Endometrial microvascular endothelial cells (primary cell): ENCODE data around the gene PDZD8. TPM values are rescaled to one million over a fixed set of nuclear protein-coding genes. Genes with fewer than 3 reads are reported as not detected.
"Not testable (repeated sequence)": the region's sequence is repeated elsewhere in the genome, so short reads cannot be mapped to it uniquely, and the experiment has no call there.

Experiments used
- in situ Hi-C: cut with HindIII; loops from 2 replicates; pipeline ENCODE4 v1.10.0; 2017; ENCODE audit warnings: low sequenced_read_pairs, low pct_unique_long_range_greater_than_20kb; ENCODE audit errors: inconsistent ontology term
- total RNA-seq: library from RNA; depleted of rRNA; stranded (reverse); fragments of >200 nt; gene quantifications from one replicate; pipeline ENCODE4 v1.2.3, GENCODE V29; 2015; ENCODE audit errors: inconsistent ontology term

The PDZD8 gene
- total RNA-seq, 1 donor from 2014 or later: 23.5 TPM

- in situ Hi-C loops: no loop called here
Observed at GRCh38 chr10:117313641-117314040, 61.6 kb downstream of the PDZD8 start.

- in situ Hi-C loops: no loop called here
Observed at GRCh38 chr10:117312430-117312829, 62.8 kb downstream of the PDZD8 start.

DNA sequence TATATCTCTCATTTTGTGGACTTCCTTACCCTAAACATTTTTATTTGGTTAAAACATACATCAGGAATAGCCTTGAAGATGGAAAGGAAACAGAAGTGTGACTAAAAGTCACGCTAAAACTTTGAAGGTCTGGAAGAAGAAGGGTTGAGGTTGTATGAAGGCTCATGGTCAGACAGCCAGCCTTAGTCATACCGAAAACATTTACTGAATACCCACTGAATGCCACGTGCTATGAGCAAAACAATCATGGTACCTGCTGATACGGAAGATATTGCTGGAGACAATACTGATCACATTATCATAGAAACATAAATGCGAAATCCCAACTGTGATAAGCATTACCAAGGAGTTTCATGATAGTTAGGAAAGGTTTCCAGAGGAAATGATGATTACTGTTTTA, 64.0 kb downstream of the PDZD8 start:
- in situ Hi-C loops: no loop called here

- in situ Hi-C loops: no loop called here
Observed at GRCh38 chr10:117306674-117307073, 68.6 kb downstream of the PDZD8 start.

DNA sequence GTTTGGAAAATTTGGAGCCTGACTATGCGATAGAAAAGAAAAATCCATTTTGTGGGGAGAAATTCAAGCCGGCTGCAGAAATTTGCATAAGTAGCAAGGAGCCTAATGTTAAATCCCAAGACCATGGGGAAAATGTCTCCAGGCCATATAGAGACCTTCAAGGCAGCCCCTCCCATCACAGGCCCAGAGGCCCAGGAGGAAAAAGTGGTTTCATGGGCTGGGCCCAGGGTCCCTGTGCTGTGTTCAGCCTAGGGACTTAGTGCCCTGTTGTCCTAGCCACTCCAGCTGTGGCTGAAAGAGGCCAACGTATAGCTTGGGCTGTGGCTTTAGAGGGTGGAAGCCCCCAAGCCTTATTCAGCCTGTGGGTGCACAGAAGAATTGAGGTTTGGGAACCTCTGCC, 71.8 kb downstream of the PDZD8 start:
- in situ Hi-C loops: not testable (repeated sequence)

- in situ Hi-C loops: no loop called here
Observed at GRCh38 chr10:117300671-117301070, 74.6 kb downstream of the PDZD8 start.

GRCh38 chr10:117299435-117299834, 75.8 kb downstream of the PDZD8 start:
- in situ Hi-C loops: no loop called here

GRCh38 chr10:117298219-117298618, 77.0 kb downstream of the PDZD8 start:
- in situ Hi-C loops: no loop called here

DNA sequence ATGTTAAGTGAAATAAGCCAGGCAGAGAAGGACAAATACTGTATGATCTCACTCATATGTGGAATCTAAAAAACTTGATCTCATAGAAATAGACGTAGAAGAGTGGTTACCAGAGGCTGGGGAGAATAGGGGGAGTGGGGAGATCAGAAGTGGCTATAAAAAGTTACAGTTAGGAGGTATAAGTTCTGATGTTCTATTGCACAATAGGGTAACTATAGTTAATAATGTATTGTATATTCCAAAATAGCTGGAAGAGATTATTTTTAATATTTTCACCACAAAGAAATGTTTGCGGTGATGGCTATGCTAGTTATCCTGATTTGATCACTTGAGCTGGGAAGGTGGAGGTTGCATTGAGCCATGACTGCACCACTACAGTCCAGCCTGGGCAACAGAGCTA, 80.5 kb downstream of the PDZD8 start:
- in situ Hi-C loops: no loop called here

GRCh38 chr10:117294039-117294645, 81.1 kb downstream of the PDZD8 start:
- in situ Hi-C loops: no loop called here

DNA sequence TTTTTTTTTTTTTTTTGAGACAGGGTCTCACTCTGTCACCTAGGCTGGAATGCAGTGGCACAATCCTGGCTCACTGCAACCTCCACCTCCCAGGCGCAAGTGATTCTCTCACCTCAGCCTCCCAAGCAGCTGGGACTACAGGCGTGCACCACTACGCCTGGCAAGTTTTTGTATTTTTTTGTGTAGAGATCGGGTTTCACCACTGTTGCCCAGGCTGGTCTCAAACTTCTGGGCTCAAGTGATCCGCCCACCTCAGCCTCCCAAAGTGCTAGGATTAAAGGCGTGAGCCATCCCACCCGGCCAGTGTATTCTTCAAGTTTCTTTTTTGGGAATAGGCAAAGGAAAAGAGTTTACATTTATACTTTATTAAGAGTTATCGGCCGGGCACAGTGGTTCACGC, 84.4 kb downstream of the PDZD8 start:
- in situ Hi-C loops: not testable (repeated sequence)

DNA sequence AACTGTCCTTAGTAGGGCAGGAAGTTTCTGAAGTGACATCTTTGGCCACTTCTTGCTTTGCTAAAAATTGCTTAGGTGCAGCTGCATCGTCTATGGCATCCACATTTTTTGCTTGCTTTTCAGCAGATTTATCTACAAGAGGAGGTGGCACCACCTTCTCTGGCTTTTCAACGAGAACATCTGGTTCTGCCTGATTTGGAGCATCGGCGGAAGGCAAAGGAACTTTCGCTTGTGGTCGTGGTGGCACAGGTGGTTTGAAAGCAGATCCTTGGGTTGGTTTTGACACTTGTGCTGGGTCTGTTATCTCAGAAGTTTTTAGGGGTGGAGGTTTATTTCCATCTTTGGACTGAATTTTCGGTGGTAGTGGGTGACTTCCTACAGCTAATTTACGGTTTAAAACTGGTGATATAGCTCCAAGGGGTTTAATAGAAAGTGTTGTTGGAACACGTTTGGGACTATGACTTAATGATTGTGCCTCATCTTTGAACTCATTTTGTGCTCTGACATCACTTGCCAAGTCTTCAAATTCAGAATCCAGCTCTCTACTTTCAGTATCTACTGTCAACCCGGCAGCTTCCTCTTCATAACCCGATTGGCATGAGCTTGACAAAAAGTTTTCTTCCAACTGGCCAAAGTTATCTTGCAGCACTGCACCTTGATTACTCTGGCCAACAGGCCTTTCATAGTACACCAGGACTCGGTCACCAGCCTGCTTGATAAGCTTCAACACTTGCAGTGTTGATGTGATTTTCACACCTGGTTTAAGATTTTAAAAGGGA, 90.3 kb downstream of the PDZD8 start:
- in situ Hi-C loops: no loop called here

DNA sequence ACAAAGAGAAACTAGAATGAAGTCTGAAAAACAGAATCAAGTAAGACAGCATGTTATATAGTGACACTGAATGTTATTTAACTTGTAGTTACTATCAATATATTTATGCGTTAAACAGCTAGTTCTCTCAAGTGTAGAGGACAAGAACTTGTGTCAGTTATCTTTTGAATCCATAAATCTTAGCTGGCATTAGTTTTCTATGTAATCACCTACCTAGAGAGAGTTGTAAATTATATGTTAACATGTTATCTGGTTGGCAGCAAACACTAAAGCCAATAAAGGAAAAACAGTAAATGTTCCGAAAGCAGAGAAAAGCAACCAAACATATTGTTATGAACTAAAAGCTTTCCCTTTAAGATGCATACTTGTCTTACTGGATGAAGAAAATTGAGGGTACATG, 97.6 kb downstream of the PDZD8 start:
- in situ Hi-C loops: no loop called here

DNA sequence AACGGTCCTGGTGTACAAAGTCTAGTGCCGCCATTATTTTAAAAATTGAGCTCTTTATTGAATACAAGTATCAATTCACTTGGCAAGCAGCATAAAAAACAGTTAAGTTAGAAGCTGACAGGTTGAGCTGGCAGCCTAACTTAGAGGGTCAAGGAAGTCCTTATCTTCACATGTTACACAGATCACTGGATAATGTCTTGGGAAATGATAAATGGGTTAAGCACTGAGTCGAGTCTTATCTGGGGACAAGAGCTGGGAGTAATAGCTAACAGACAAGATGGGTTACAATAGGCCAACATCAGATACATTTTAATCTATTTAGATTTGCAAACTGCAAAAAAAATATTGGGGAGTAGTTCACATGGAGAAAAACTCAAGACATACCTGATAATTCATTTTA, 100.1 kb downstream of the PDZD8 start:
- in situ Hi-C loops: no loop called here

- in situ Hi-C loops: no loop called here
Observed at GRCh38 chr10:117274509-117274908, 100.7 kb downstream of the PDZD8 start.

DNA sequence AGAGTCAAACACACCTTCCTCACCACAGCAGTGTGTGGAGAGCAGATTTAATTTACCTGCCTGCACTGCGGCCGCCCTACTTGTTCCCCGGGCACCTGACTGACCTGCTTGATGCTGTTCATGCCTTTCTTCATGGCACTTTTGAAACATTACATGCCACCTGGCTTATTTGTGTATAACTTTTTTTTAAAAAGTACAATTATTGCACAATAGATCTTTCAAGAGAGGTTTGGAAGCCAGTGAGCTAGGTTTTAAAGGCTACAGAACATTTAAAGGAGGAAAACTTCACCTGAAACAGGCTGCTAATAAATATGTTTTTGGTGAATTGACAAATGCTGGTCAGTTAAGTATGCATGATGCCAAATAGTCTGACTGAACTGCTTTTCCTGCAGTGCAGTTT, 101.3 kb downstream of the PDZD8 start:
- in situ Hi-C loops: no loop called here

DNA sequence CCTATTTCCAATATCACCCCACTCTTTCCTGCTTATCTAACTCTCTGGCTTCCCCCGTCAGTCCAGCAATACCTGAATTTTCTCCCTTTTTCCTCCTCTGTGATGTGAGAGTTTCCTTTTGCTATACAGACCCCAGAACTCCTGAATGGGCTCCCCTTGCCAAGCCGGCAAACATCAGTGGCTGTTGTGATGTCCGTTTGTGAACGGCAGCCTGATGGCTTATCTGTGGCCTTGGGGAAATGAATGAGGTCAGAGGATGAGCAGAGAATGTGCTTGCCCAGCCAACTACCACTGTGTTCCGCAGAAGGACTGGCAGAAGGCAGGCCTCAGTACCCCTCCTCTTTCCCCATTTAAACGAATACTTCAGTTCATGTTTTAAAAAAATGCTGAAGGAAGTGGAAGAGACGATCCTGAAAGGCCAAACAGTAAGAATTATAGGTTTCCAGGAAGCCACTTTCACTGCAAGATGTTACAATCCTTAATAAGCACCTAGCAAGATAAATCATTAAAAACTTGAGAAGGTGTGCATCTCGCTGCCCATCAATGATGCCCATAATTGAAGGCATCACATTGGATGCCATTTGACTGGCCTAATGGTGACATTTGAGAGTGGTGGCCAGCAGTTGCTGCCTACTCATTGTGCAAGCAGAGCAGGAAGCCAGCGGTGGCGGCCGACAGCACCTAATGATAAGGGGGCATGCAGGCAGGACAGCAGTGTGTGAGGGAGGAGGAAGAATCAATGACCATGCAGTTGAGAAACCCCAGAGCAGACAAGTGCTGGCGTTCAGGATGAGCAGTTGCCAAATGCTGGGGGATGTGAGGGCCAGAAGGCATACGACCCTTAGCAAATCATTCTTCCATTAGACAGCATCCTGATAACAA, 102.8 kb downstream of the PDZD8 start:
- in situ Hi-C loops: no loop called here

GRCh38 chr10:117271427-117271826, 103.8 kb downstream of the PDZD8 start:
- in situ Hi-C loops: no loop called here

DNA sequence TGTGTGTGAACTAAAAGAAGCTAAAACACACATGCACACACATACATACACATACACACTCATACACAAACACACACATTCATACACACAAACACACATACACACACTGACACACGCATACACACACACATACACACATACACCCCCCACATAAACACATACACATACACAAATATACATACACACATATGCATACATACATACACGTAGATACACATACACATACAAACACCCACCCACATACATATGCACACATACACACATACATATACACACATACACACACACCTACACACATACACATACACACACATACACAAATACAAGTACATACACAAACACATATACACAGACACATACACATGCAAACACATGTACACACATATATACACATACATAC, 106.3 kb downstream of the PDZD8 start:
- in situ Hi-C loops: no loop called here

DNA sequence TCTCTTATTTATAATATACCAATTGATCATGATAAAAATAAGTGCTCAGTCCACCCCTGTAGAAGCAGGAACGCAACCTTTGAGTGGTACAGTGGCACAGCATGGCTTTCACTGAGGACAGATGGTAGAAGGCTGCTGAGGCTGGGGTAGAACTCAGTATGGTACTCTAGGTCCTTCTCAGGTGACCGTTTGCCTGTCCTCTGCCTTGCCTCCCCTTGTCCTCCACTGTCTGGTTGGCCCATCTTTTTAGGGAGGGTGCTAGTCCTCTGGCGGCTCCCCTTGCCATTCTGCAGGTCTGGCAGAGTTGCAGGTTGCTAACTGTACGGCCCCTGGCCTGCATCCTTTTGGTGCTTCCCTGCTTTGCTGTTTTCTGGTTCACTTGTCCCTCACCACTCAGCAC, 107.0 kb downstream of the PDZD8 start:
- in situ Hi-C loops: no loop called here
